ENCODE measurements around the gene PCSK7. TPM values are rescaled to one million over a fixed set of nuclear protein-coding genes. Genes with fewer than 3 reads are reported as not detected.
A peak's percentile ranks its signal among the peaks of the same experiment; 100 is the strongest.

The PCSK7 gene
- total RNA-seq, 1 experiment from 2014 or later, result 51.6 TPM

DNA sequence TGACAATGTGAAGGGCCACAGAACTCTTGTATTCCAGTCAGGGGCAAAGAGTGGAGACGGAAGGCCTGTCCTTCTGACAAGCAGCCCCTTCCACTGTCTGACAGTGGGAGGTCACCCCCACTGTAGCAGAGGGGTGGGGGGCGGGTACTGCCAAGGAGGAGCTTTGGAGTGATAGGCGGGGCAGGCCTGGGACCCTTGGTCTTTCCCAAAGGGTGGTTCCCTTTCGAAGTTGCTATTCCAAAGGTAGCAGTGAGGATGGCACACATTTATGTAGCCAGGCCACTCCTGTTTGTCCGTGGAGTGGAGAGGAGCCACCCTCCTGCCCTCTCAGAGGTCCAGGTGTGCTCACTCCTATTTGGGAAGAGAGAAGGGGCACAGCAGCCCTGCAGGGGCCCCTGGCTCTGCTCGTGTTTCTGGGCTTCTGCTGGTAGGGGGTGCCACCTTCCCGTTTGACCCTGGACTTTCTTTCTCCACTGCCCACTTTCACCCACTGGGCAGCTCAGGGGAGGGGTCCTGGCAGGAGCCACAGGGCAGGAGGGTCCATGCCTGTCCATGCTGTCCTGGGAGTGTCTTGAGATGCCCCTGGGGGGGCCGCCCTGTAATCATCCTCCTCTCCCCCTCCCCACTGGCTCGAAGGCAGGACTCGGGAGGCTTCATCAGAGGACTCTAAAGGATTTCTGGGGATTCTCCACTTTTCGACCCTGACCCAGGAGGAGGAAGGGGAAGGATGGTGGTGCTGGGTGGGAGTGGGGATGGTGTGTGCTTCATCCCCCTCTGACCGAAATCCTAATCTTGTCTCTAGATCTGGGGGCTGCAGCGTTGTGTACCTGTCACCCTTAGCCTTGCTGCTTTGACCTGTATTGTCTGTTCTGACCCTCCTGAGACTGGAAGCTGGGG, 31.7 kb downstream of the PCSK7 start:
- DNase-seq (ENCODE audit: low read depth), result no peak

DNA sequence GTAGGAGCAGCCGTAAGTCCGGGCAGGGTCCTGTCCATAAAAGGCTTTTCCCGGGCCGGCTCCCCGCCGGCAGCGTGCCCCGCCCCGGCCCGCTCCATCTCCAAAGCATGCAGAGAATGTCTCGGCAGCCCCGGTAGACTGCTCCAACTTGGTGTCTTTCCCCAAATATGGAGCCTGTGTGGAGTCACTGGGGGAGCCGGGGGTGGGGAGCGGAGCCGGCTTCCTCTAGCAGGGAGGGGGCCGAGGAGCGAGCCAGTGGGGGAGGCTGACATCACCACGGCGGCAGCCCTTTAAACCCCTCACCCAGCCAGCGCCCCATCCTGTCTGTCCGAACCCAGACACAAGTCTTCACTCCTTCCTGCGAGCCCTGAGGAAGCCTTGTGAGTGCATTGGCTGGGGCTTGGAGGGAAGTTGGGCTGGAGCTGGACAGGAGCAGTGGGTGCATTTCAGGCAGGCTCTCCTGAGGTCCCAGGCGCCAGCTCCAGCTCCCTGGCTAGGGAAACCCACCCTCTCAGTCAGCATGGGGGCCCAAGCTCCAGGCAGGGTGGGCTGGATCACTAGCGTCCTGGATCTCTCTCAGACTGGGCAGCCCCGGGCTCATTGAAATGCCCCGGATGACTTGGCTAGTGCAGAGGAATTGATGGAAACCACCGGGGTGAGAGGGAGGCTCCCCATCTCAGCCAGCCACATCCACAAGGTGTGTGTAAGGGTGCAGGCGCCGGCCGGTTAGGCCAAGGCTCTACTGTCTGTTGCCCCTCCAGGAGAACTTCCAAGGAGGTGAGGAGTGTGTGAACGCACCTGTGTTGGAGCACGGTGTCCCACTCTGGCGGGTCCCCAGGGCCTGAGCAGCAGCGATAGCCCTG, 32.6 kb downstream of the PCSK7 start, which contains the start of gene TAGLN:
Gene TAGLN, plus strand, starts transcription at position 318 of the 863 bp plus-strand sequence. CDS start 3,644 bp downstream, outside the sequence.
- peak; percentile 86 for DNase-seq (ENCODE audit: low read depth)

DNA sequence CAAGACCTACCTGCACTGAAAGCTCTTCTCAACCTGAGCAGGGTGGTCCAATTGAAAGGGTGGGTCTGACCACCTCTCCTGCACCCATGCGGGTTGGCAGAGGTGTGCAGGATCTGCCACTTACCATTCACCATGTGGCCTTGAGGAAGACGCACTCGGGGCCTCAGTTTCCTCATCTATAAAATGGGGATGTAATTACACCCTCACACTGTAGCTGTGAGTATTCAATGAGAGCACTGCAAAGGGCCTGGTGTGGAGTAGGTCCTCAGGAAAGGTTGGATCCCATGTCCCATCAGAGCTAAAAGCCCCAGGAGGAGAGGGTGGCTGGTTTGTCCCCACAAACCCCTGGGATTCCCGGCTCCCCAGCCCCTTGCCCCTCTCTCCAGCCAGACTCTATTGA, 33.3 kb downstream of the PCSK7 start:
- no peak for DNase-seq (ENCODE audit: low read depth)

DNA sequence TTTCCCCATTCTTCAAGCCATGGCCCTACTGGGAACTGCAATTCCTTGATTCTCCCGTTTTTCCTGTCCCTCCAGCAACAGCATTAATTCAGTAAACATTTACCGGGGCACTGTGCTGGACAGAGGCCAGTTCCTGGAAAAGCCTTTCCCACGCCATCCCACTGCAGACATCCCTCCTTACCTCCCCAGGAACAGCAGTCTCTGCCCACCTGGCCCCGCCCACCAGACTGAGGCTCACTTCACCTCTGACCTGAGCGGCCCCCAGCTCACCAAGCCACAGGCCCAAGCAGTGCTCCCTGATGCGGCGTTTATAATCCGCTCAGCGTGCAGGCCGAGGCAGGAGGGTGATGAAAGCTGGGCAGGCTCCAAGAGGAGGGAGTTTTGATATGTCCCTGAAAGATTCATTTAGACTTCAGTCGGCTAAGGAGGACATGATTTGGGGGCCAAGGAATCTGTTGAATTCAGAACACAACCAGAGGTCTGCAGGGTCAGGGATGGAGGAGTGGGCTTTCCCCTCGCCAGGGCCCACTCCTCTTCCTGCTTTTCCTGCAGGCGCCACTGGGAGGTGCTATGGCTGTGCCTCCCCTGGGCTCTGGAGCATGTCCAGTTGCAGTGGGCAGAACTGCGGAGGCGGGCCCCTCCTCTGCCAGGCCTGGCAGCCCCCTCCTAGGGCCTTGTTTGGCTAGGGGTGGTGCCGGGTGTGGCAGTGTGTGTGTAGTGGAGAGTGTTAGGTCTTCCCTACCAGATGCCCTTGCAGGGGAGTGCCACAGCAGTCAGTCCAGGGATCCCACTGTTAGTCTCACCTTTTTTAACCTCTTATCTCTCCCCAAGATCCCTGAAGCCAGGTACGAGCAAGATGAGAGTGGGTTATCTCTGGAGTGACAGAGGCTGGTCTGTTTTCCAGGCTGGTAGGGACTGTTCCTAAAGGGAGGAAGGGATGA, 34.1 kb downstream of the PCSK7 start:
- no peak for DNase-seq (ENCODE audit: low read depth)

DNA sequence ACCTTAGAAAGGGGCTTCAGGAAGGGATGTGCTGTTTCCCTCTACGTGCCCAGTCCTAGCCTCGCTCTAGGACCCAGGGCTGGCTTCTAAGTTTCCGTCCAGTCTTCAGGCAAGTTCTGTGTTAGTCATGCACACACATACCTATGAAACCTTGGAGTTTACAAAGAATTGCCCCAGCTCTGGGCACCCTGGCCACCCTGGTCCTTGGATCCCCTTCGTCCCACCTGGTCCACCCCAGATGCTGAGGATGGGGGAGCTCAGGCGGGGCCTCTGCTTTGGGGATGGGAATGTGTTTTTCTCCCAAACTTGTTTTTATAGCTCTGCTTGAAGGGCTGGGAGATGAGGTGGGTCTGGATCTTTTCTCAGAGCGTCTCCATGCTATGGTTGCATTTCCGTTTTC, 34.9 kb downstream of the PCSK7 start:
- DNase-seq (ENCODE audit: low read depth), result no peak

DNA sequence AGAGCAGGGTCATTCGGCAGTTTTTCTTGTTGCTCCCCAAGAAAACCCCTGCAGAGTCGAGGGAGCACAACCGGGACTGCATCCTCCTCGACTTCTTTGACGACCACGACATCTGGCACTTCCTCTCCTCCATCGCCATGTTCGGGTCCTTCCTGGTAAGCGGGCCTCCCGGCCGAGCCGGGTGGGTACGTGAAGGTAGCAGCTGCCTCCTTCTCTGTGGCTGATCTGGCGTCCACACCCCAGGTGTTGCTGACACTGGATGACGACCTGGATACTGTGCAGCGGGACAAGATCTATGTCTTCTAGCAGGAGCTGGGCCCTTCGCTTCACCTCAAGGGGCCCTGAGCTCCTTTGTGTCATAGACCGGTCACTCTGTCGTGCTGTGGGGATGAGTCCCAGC, 36.1 kb downstream of the PCSK7 start:
- DNase-seq (ENCODE audit: low read depth), result no peak

DNA sequence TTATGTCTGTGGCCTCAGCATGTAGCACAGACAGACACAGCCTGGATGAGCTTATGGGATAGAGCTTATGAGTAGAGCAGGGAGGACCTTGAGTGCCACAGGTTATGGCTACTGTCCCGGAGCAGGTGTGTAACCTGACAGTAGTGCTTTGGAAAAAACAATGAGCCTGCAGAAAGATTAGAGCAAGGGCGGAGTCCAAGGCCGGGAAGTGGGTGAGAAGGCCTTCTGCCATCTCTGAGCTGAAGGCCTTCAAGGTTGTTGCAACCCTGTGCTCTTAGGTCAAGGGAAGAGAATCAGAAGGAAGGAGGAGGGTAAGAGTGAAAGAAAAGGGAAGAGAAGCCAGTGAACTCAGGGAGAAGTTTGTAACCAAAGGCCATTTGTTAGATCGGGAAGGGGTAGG, 36.6 kb downstream of the PCSK7 start:
- no peak for DNase-seq (ENCODE audit: low read depth)

DNA sequence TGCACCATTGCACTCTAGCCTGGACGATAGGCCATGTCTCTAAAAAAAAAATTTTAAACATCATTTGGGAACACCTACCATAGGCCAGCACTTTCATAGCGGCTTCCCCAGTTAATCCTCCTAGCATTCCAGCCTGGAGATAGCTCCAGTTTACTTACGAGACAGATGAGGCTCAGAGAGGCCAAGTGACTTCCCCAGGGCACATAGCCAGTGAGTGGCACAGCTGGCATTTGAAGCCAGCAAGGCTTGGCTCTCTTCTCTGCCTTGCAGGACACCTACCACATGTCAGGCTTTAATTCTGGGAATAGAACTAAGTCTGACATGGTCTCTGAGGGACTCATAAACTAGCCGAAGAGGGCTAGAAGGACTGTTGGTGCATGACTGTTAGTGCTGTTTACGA, 37.6 kb downstream of the PCSK7 start:
- no peak for DNase-seq (ENCODE audit: low read depth)

DNA sequence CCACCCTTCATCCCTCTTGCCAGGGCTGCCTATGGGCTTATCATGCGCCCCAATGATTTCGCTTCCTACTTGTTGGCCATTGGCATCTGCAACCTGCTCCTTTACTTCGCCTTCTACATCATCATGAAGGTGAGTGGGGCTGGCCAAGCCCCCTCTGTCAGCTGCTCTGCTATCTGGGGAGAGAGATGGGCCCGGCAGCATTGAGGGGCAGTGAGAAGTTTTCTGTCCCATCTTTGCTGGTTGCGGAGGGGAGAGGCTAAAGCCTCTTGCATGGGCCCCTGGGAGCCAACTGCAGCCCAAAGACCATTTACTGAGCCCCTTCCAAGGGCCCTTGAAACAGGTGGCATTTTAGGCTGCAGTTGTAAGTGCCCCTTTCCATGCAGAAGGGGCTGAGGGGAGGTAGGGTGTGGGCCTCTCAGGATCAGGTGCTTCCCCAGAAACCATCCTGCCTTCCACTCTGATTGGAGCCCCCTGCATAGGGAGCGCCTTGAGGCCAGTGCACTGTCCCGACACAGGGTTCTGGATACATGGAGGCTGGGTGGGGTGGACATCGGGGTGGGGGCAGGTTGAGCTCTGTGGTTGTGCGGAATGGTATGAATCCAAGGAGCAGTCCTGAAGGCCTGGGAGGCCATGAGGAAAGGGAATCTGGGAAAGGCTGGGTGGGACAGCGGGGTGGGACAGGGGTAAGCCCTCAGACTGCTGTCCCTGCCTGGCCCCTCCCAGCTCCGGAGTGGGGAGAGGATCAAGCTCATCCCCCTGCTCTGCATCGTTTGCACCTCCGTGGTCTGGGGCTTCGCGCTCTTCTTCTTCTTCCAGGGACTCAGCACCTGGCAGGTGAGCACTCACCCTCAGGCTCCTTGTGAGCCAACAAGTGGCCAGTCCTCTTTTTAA, 38.5 kb downstream of the PCSK7 start:
- DNase-seq (ENCODE audit: low read depth), result no peak

DNA sequence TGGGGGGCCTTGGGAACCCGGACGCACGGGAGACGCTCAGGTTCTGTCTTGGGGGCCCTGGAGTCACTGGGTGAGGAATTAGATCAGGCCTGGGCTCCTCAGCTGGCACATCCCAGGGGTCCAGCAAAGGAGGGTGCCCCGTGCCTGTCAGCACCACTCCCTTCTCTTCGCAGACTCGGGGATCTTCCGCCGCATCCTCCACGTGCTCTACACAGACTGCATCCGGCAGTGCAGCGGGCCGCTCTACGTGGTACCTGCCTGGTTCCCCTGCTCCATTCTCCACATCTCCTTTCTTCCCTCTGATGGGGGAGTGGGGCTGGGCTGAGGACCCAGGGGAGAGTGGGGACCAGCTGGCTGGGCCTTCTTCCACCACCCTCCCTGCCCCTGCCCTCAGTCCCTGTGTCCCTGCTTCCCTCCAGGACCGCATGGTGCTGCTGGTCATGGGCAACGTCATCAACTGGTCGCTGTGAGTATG, 39.4 kb downstream of the PCSK7 start:
- DNase-seq (ENCODE audit: low read depth), result no peak

DNA sequence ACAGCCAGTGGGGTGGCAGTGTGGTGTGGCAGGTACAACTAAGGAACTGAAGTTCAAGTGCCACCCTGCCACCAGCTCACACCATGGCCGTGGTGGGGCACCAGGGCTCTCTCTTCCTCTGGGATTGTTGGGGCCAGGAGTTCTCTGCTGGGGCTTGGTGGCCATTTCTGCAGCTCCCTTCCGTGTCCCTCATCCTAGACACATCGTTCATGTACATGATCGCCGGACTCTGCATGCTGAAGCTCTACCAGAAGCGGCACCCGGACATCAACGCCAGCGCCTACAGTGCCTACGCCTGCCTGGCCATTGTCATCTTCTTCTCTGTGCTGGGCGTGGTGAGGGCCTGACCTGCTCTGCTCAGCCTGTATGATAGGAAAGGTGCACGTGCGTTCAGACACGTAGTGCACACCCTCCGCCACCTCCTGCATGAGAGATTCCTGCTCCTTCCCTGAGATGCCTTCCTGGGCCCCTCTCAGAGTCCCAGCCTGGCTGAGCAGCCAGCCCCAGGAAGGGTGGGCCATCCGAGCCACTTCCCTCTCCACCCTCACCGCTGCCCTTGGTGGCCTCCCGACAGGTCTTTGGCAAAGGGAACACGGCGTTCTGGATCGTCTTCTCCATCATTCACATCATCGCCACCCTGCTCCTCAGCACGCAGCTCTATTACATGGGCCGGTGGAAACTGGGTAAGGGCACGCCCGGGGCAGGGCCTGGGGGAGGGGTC, 40.0 kb downstream of the PCSK7 start:
- DNase-seq (ENCODE audit: low read depth), result no peak

DNA sequence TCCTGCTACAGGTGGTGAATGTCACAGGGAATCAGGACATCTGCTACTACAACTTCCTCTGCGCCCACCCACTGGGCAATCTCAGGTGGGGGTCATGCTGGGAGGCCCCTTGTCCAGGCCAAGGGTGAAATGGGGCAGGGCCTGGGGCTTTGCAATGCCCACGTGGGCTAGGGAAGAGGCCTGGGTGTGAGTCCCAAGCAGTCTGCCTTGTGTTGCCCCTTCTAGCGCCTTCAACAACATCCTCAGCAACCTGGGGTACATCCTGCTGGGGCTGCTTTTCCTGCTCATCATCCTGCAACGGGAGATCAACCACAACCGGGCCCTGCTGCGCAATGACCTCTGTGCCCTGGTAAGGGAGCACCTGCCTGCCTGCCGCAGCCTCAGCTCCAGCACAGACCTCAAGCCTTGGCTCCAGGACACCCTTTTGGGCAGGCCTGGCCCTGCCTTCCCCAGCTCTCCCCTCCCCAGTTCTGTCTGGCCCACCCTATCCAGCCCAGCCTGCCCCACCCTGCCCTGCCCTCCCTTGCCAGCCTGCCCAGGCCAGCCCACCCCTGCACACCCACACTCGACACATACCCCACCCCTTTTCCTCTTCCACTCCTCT, 41.8 kb downstream of the PCSK7 start:
- DNase-seq (ENCODE audit: low read depth), result no peak

DNA sequence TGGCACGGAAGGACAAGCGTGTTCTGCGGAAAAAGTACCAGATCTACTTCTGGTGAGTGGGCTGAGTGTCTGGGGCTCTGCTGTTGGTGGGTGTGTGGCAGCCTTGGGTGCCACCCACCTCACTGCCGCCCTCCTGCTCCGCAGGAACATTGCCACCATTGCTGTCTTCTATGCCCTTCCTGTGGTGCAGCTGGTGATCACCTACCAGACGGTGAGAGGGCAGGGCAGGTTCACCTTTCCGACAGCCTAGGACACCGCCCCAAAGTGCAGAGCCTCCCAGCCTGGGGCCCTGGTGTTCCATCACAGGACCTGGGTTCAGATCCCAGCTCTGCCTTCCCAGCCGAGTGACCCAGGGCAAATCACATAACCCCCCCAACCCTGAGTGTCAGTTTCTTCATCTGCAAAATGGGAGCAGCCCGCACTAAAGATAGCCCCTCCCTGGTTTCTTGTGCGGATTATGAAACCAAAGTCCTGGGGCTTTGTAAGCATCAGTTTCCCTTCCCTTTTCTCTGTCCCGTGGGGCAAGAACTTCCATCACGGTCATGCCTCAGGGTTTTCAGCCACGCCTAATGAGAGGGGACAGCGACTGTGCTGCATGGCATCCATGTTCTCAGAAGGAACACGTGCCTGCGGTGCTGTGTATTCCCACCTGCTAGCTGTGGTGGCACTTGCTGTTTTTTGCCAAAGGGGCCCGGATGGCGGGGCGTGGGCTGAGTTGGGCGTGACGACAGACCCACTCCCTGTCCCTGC, 42.5 kb downstream of the PCSK7 start:
- no peak for DNase-seq (ENCODE audit: low read depth)

DNA sequence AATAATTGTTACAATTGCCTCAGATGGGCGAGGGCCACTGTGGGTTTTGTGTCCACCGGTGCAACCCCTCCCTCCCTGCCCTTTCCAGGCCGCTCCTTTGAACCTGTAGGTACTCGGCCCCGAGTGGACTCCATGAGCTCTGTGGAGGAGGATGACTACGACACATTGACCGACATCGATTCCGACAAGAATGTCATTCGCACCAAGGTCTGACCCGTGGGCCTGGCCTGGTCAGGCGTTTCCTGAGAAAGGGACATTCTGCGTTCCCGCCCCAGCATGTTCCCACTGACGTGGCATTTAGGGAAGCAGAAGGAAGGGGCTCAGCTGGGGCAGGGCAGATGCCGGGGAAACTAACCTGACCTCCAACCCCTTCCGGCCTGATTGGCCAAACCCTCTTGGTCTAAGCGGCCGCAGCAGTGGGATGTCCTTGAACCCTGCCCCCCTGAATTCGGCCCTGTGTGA, 43.2 kb downstream of the PCSK7 start:
- no peak for DNase-seq (ENCODE audit: low read depth)

DNA sequence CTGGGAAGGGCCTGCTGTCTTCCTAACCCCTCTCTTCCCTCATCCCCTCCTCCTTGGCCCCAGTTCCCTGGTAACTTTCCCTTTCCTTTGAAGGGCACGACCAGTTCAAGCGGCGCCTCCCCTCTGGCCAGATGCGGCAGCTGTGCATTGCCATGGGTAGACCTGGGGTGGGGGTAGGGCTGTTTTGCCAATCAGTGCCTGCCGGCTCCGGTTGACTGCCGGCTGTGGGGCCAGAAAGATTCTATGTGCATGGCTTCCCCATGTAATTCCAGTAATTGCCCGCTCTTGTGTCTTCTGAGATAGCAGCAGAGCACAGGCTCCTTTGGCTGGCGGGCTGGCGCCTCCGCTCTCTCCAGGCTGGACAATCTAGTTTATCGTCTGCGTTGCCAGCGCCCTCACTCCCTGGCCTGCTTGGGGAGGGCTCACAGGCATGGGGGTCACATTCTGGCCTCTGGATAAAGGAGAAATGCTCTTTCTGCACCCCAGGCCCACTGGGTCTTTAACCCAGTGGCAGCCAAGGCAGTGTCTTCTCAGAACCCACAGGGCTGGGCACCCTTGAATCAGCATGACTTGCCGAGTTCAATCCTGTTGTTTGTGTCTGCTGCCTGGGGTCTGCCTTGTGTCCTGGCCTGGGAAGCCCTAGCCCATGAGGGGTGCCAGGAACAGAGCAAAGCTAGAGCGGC, 43.9 kb downstream of the PCSK7 start:
- no peak for DNase-seq (ENCODE audit: low read depth)

DNA sequence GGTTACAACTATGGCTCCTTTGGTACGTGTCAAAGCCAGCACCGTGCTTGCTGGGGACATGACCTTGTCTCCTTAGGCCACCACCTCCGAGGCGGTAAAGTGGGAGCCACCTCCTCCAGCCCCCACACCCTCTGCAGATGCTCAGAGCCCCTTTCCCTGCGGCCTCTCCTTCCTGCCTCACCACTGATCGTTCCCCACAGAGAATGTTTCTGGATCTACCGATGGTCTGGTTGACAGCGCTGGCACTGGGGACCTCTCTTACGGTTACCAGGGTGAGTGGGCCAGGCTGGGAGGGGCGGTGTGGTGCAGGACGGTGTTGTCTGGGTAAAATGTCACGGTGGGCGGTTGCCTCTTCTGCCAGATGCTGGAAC, 44.5 kb downstream of the PCSK7 start:
- no peak for DNase-seq (ENCODE audit: low read depth)

DNA sequence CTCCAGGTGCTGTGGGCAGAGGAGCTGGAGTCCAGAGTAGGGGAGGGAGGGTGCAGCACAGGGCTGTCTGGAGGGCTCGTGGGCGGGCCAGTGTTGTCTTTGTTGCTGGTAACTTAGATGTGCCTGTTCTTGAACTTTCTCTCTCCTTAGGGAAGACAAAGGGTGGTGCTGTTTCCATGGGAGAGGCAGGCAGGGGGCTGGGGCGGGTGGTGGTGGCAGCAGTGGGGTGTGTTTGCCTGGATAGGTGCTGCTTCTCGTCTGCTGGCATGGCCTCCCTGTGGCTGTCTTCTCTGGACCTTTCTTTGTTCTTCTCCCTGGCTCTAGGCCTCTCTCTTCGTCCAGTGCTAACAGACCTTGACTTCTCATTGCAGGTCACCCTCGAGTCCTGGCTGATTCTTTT, 44.9 kb downstream of the PCSK7 start:
- DNase-seq (ENCODE audit: low read depth), result no peak

DNA sequence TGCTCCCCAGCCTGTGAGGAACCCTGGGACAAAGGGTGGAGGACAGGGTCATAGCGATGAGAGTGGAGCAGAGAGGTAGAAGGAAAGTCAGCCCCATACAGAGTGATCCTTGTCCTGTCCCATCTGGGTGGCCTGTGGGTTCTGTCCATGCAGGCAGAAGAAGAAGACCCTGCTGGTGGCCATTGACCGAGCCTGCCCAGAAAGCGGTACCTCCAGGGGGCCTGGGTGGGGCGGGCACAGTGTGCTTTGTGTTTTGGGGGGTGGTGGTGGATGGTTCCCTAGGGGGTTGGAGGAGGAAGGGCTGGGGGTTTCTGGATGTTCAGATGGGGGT, 45.5 kb downstream of the PCSK7 start:
- no peak for DNase-seq (ENCODE audit: low read depth)

Data from LHCN-M2 (cell line).